H9 (cell line): Measurements from ENCODE around the gene EHBP1. TPM values are rescaled to one million over a fixed set of nuclear protein-coding genes. Genes with fewer than 3 reads are reported as not detected.

Experiments
- DNase-seq: peaks from one replicate; pipeline ENCODE4 v3.0.0-alpha.2; 2017
- H2AFZ ChIP-seq: one replicate; pipeline ENCODE4 v1.6.1; 2013; ENCODE audit warnings: mild to moderate bottlenecking, low read length, control low read depth, moderate library complexity
- H2AK5ac ChIP-seq: 2 replicates; pipeline ENCODE4 v1.6.1; 2013; ENCODE audit warnings: low read length, control low read depth, mixed read lengths; ENCODE audit not compliant: insufficient read length
- H2BK120ac ChIP-seq: one replicate; pipeline ENCODE4 v1.6.1; 2013; ENCODE audit warnings: low read depth, mild to moderate bottlenecking, low read length, control low read depth, inconsistent platforms; ENCODE audit not compliant: poor library complexity, severe bottlenecking
- H2BK12ac ChIP-seq: 2 replicates; pipeline ENCODE4 v1.6.1; 2013; ENCODE audit warnings: low read length, control low read depth, mixed read lengths, low read depth; ENCODE audit not compliant: insufficient read length
- H2BK15ac ChIP-seq: 2 replicates; pipeline ENCODE4 v1.6.1; 2013; ENCODE audit warnings: low read depth, low read length, control low read depth
- H2BK20ac ChIP-seq: one replicate; pipeline ENCODE4 v1.6.1; 2013; ENCODE audit warnings: low read depth, mild to moderate bottlenecking, low read length, control low read depth, inconsistent platforms; ENCODE audit not compliant: poor library complexity, severe bottlenecking
- H2BK5ac ChIP-seq: 2 replicates; pipeline ENCODE4 v1.6.1; 2013; ENCODE audit warnings: low read length, control low read depth, mixed read lengths; ENCODE audit not compliant: insufficient read length
- H3K14ac ChIP-seq: 2 replicates; pipeline ENCODE4 v1.6.1; 2013; ENCODE audit warnings: low read length, control low read depth; ENCODE audit not compliant: insufficient read depth
- H3K18ac ChIP-seq: 2 replicates; pipeline ENCODE4 v1.6.1; 2013; ENCODE audit warnings: low read depth, mild to moderate bottlenecking, mixed read lengths, low read length, control low read depth; ENCODE audit not compliant: insufficient read length
- H3K23ac ChIP-seq: 2 replicates; pipeline ENCODE4 v1.6.1; 2013; ENCODE audit warnings: low read length, control low read depth, mixed read lengths, low read depth; ENCODE audit not compliant: insufficient read length
- H3K23me2 ChIP-seq: 2 replicates; pipeline ENCODE4 v1.6.1; 2013; ENCODE audit warnings: low read depth, mild to moderate bottlenecking, mixed read lengths, low read length, control low read depth; ENCODE audit not compliant: insufficient read length, poor library complexity, severe bottlenecking
- H3K27ac ChIP-seq: 2 replicates; pipeline ENCODE4 v1.5.1; 2013; ENCODE audit warnings: low read length, control low read depth, mixed read lengths, low read depth; ENCODE audit not compliant: insufficient read length
- H3K27me3 ChIP-seq: 2 replicates; pipeline ENCODE4 v1.6.1; 2013; ENCODE audit warnings: low read length, control low read depth, inconsistent platforms; ENCODE audit not compliant: insufficient read depth
- H3K4ac ChIP-seq: 2 replicates; pipeline ENCODE4 v1.6.1; 2013; ENCODE audit warnings: low read depth, mild to moderate bottlenecking, control low read depth, inconsistent platforms, low read length, moderate library complexity
- H3K4me1 ChIP-seq: 2 replicates; pipeline ENCODE4 v1.6.1; 2013; ENCODE audit warnings: low read length, control low read depth, inconsistent platforms; ENCODE audit not compliant: insufficient read depth
- H3K4me2 ChIP-seq: 2 replicates; pipeline ENCODE4 v1.6.1; 2013; ENCODE audit warnings: low read length, control low read depth, mixed read lengths; ENCODE audit not compliant: insufficient read length, insufficient read depth
- H3K56ac ChIP-seq: 2 replicates; pipeline ENCODE4 v1.6.1; 2013; ENCODE audit warnings: low read depth, mild to moderate bottlenecking, mixed read lengths, low read length, control low read depth; ENCODE audit not compliant: insufficient read length
- H3K79me1 ChIP-seq: 2 replicates; pipeline ENCODE4 v1.6.1; 2013; ENCODE audit warnings: low read depth, mild to moderate bottlenecking, moderate library complexity, low read length, control low read depth, inconsistent platforms; ENCODE audit not compliant: insufficient read depth, poor library complexity, severe bottlenecking
- H3K79me2 ChIP-seq: 2 replicates; pipeline ENCODE4 v1.6.1; 2013; ENCODE audit warnings: low read length, control low read depth, inconsistent platforms; ENCODE audit not compliant: insufficient read depth
- H3K9ac ChIP-seq: 2 replicates; pipeline ENCODE4 v1.6.1; 2013; ENCODE audit warnings: low read length, control low read depth, mixed read lengths; ENCODE audit not compliant: insufficient read length; ENCODE audit errors: extremely low read depth
- H3K9me3 ChIP-seq: one replicate; pipeline ENCODE4 v1.6.1; 2013; ENCODE audit warnings: low read depth, low read length, inconsistent platforms; ENCODE audit not compliant: control insufficient read depth
- H3T11ph ChIP-seq: one replicate; pipeline ENCODE4 v1.6.1; 2013; ENCODE audit warnings: mild to moderate bottlenecking, low read length, control low read depth, inconsistent platforms
- H4K20me1 ChIP-seq: one replicate; pipeline ENCODE4 v1.6.1; 2013; ENCODE audit not compliant: control insufficient read depth, insufficient read length, insufficient read depth
- H4K5ac ChIP-seq: 2 replicates; pipeline ENCODE4 v1.6.1; 2013; ENCODE audit warnings: low read depth, mild to moderate bottlenecking, mixed read lengths, low read length, control low read depth; ENCODE audit not compliant: insufficient read length
- H4K8ac ChIP-seq: replicated peaks from 2 replicates; pipeline ENCODE4 v1.6.1; 2013; ENCODE audit warnings: low read length, control low read depth, mixed read lengths, low read depth; ENCODE audit not compliant: insufficient read length
- H4K91ac ChIP-seq: 2 replicates; pipeline ENCODE4 v1.6.1; 2013; ENCODE audit warnings: low read depth, mild to moderate bottlenecking, moderate library complexity, mixed read lengths, low read length, control low read depth; ENCODE audit not compliant: insufficient read length
- H3K27ac Mint-ChIP-seq, 3 experiments: 2 replicates in 2 of 3; 3 replicates in 1 of 3; pipeline ENCODE4 v1.8.0; 2020 to 2021; ENCODE audit warnings: mixed read lengths in 3 of 3, mild to moderate bottlenecking in 1 of 3, moderate library complexity in 1 of 3
- H3K27me3 Mint-ChIP-seq: 2 replicates; pipeline ENCODE4 v1.8.0; 2021; ENCODE audit warnings: low read depth, mild to moderate bottlenecking, moderate library complexity, mixed read lengths
- H3K36me3 Mint-ChIP-seq, 3 experiments: 2 replicates in 2 of 3; 3 replicates in 1 of 3; pipeline ENCODE4 v1.8.0; 2020 to 2021; ENCODE audit warnings: low read depth in 3 of 3, mixed read lengths in 3 of 3; ENCODE audit not compliant: insufficient read depth in 1 of 3
- H3K4me1 Mint-ChIP-seq, 2 experiments: 2 replicates each; pipeline ENCODE4 v1.8.0; 2020; ENCODE audit warnings: mixed read lengths in 2 of 2
- H3K4me3 Mint-ChIP-seq, 2 experiments: 2 replicates in 1 of 2; 3 replicates in 1 of 2; pipeline ENCODE4 v1.8.0; 2020 to 2021; ENCODE audit warnings: mild to moderate bottlenecking in 2 of 2, mixed read lengths in 2 of 2, moderate library complexity in 1 of 2
- H3K9me3 Mint-ChIP-seq, 2 experiments: 2 replicates in 1 of 2; 3 replicates in 1 of 2; pipeline ENCODE4 v1.8.0; 2020; ENCODE audit warnings: mild to moderate bottlenecking in 2 of 2, mixed read lengths in 2 of 2, moderate library complexity in 1 of 2
- CTCF ChIP-seq: fragments of 200-600 bp; sonication (generic); conservative IDR thresholded peaks from 3 replicates; pipeline ENCODE4 v1.8.0; 2021; ENCODE audit warnings: antibody characterized with exemption, mild to moderate bottlenecking
- WGBS: extraction: QIAGEN DNeasy Blood & Tissue Kit; methylation state at CpG from one replicate; pipeline ENCODE4 v1.1.7; 2013; ENCODE audit warnings: missing lambda C conversion rate, low lambda C conversion rate, mixed read lengths; ENCODE audit not compliant: insufficient read length; ENCODE audit errors: extremely low coverage; 5-methylcytosine and 5-hydroxymethylcytosine counted together
- total RNA-seq: library from RNA; stranded (reverse); gene quantifications from 2 replicates; pipeline ENCODE4 v1.2.1, GENCODE V29; 2021

Gene EHBP1
- total RNA-seq, 1 experiment from 2014 or later = 35.6 TPM

DNA sequence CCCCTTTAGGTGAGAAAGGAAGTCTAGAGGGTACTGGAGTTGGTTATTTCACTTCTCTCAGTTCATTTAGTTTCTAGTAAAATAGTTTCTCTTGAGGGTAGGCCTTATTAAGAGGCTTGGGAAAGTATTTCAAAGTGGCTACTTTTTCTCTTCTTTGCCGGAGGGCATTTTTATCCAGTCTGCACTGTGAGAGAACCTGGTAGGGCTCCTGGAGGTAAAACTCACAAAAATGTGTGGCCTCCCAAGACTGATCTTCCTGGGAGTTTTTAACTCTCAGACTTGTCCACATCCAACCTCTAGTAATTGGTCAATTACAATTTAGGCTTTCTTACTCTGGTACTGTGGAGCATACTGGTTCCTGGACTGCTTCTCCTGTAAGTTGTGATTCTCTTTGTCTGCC is 28.0 kb downstream of the EHBP1 start:
- Histone ChIP-seq H2AFZ (no peak overlapping the region), H3K56ac (no peak overlapping the region), H3K27me3 (no peaks in the 10 kb centered on the region), H4K20me1 (no peaks in the 10 kb centered on the region), H3K27ac (no peak overlapping the region), H3K79me1 (peaks cover 4% of the 10 kb centered on the region), H3K4ac (no peak overlapping the region), H2BK120ac (no peak overlapping the region), H3K18ac (no peak overlapping the region), H2BK15ac (no peak overlapping the region), H2BK20ac (no peak overlapping the region), H3K23ac (no peak overlapping the region), H3K9ac (no peak overlapping the region), H3K4me2 (no peak overlapping the region), H2AK5ac (no peak overlapping the region), H2BK5ac (no peak overlapping the region), H3K14ac (no peak overlapping the region), H2BK12ac (no peak overlapping the region), H3K23me2 (no peaks in the 10 kb centered on the region), H3K4me1 (peaks cover 4% of the 10 kb centered on the region; the same call in 1 of the 2 replicates), H3K79me2 (peaks cover 2% of the 10 kb centered on the region; the same call in 1 of the 2 replicates), H4K8ac (no peak overlapping the region), H4K5ac (no peak overlapping the region), H4K91ac (no peak overlapping the region), H3T11ph (no peak overlapping the region), H3K9me3 (no peaks in the 10 kb centered on the region)
- TF ChIP-seq CTCF = no peak
- Mint-ChIP-seq H3K27ac (peak overlapping the region; percentile 36 to 71 (median 47); a peak in 4 of 7 replicates), H3K36me3 (peaks cover 17 to 29% (median 22%) of the 10 kb centered on the region in 3 experiments), H3K4me3 (no peak overlapping the region), H3K4me1 (peaks cover 34 to 49% of the 10 kb centered on the region in 2 experiments), H3K27me3 (no peaks in the 10 kb centered on the region), H3K9me3 (peaks cover 19 to 25% of the 10 kb centered on the region in 2 experiments)
- no CpG with 5 or more reads among the region's 1 CpG for WGBS
- no peak for DNase-seq
